ENCODE results near the gene DLD.

DNA sequence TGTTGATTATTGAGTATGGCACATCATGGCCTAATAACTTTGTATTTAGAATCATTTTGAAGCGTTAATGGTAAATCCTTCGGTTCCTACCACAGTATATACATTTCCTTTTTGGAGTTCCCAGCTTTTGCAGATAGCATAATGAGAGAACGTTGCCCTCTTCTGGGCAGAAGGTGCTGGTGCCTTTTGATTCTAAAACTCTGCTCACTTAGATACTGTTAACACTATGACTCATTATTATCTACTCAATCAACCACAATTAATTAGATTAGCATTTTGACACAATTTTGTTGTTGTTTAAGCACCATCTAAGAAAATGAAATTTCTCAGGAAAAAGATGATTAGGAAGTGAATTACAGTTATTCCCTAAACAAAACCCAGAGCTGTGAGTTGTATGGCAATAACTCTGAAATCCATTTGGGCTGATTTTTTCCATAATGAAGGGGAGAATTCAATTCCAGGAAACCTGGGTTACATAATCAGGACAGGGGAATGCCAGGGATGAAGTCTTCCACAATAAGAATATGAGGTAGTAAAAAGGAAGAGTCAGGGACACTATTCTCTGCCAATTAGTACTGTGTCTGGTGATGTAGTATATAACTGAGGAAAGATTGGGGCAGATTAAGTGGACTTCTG, 11.5 kb upstream of the DLD start:
- TF ChIP-seq, protein P1, sequence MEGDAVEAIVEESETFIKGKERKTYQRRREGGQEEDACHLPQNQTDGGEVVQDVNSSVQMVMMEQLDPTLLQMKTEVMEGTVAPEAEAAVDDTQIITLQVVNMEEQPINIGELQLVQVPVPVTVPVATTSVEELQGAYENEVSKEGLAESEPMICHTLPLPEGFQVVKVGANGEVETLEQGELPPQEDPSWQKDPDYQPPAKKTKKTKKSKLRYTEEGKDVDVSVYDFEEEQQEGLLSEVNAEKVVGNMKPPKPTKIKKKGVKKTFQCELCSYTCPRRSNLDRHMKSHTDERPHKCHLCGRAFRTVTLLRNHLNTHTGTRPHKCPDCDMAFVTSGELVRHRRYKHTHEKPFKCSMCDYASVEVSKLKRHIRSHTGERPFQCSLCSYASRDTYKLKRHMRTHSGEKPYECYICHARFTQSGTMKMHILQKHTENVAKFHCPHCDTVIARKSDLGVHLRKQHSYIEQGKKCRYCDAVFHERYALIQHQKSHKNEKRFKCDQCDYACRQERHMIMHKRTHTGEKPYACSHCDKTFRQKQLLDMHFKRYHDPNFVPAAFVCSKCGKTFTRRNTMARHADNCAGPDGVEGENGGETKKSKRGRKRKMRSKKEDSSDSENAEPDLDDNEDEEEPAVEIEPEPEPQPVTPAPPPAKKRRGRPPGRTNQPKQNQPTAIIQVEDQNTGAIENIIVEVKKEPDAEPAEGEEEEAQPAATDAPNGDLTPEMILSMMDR (IDR thresholded peaks at IDR 0.05; ENCODE audit: borderline replicate concordance, extremely low read depth, low read length, poor library complexity, severe bottlenecking), result peak; percentile 79
- TF ChIP-seq EZH2 (IDR thresholded peaks at IDR 0.05; ENCODE audit: borderline replicate concordance, low read depth, low read length, severe bottlenecking), result no peak

Data from DND-41 (cell line).